GM12874 (cell line): ENCODE measurements around the gene NME4.

Experiments used
- TF ChIP-seq, protein P1 (sequence below): IDR thresholded peaks from 2 replicates; pipeline ENCODE4 v1.5.1; 2011; ENCODE audit warnings: low read depth, mild to moderate bottlenecking, control low read depth, low read length, moderate library complexity; ENCODE audit not compliant: insufficient read depth

NME4 gene

DNA sequence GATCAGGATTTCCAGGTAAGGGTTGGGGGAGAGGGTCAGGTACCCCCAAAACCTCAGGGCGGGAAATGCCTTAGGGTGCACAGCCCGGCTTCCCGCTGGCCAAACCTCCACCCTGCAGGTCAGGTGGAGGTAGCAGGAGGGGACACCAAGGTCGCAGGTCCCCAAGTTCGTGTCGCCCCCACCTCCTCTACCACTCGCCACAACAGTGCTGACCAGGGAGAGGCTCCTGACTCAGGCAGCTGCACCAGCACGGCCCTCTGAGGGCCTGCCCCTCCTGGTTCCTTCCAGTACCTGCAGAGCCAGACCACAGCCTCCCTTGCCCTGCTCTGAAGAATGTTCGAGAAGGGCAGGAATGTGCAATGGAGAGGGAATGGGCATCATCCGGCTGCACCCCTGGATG, 30.5 kb upstream of the NME4 start:
- TF ChIP-seq, protein P1, sequence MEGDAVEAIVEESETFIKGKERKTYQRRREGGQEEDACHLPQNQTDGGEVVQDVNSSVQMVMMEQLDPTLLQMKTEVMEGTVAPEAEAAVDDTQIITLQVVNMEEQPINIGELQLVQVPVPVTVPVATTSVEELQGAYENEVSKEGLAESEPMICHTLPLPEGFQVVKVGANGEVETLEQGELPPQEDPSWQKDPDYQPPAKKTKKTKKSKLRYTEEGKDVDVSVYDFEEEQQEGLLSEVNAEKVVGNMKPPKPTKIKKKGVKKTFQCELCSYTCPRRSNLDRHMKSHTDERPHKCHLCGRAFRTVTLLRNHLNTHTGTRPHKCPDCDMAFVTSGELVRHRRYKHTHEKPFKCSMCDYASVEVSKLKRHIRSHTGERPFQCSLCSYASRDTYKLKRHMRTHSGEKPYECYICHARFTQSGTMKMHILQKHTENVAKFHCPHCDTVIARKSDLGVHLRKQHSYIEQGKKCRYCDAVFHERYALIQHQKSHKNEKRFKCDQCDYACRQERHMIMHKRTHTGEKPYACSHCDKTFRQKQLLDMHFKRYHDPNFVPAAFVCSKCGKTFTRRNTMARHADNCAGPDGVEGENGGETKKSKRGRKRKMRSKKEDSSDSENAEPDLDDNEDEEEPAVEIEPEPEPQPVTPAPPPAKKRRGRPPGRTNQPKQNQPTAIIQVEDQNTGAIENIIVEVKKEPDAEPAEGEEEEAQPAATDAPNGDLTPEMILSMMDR, result no peak

DNA sequence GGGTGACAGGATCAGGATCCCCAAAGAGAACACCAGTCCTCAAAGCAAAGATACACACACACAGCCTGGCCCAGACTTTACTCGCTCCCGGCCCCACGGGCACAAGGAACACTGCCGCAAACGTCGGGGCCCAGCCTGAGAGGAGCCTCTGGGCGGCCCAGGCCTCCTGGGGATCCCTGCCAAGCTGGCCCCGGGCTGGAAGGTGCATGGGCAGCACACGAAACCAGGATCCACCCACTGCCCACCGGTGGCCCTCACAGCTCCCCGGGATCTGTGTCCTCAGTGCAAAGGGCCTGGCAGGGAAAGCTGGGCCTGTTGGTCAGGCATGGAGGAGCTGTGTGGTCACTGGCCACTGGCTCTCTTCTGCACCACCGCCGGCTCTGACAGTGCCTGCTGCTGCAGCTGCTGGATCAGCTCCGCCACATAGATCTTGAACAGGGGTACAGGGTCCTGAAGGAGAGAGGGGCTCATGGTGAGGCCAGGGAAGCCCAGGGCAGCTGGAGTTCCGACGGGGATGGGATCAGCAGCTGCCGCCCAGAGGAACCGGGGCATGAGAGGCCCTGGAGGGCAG, 29.6 kb upstream of the NME4 start:
- TF ChIP-seq, protein P1, result no peak

DNA sequence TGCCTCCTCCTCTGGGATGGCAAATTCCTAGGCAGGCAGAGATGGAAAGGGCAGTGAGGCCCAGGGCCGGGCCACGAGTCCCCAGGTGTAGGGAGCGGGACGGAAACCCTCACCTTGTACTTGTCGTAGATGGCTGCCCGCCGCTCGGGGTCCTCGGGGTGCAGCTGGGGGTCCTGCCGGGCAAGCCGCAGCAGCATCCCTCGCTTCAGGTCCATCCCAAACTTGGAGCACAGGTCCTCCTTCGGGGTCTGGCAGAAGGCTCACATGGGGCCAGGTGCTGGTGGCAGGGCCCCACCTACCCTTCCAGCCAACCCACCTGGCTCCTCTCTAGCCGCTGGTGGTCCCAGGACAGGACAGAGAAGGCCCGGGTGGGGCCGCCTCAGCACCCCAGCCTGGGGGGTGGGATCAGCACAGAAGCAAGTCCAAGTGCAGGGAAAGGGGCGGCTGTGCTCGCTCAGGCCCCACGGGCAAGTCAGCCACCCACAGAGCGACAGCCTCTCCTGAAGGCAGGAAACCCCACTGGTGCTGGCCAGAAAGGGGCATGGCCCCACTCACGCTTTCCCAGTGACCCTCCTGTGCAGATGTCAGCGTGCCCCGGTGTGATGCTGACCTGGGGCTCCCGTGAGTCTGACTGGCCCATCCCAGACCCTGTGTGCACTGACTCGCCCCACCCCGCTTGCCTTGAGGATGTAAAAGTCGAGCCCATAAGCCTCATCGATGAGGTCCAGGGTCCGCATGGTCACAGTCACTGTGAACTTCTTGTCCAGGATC, 28.4 kb upstream of the NME4 start:
- TF ChIP-seq, protein P1, result no peak

DNA sequence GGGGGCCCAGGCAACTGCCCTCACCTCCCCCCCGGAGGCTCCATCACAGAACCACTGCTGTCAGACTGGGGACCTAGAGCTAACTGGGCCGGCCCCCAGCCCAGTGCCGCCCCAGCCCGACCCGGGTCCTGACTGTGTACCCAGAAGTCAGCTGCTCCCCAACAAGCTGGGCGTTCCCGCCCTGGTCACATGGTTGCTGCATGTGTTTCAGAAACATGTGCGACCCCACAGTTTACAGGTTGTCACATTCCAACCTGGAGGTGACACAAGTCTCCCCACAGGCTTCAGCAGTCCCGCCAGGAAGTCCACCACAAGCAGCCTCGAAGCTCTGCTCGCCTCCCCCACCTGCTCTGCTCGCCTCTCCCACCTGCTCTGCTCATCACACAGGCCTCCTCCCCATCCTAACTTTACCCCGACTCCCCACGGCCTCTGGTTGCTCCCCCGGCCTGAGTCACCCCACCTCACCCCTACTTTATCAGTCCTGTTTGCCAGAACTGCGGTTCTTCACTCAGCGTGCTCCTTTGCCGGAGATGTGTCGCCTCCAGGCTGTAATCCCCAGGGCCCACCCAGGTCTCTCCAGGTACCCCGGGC, 27.6 kb upstream of the NME4 start:
- TF ChIP-seq, protein P1, result no peak

DNA sequence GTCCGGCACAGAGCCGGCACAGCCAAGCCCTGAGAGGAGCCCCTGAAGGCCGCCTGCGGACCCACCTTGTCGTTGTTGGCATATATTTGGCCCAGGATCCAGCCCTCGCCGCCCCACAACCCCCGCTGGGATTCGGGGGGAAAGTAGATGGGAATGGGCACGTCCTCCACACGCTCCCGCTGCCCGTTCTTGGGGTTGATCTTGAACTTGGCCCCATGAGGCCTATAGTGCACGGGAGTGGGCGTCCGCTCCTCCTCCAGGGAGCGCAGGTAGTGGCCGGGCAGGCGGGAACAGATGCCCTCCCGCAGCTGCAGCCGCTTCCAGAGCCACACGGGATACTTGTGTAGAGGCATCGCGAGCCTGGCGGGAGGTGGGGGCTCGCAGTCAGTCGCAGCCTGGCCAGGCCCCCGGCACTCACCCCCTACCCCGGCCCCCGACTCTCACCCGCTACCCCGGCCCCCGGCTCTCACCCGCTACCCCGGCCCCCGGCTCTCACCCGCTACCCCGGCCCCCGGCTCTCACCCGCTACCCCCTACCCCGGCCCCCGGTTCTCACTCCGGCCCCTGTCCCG, 27.0 kb upstream of the NME4 start:
- TF ChIP-seq, protein P1, result no peak

DNA sequence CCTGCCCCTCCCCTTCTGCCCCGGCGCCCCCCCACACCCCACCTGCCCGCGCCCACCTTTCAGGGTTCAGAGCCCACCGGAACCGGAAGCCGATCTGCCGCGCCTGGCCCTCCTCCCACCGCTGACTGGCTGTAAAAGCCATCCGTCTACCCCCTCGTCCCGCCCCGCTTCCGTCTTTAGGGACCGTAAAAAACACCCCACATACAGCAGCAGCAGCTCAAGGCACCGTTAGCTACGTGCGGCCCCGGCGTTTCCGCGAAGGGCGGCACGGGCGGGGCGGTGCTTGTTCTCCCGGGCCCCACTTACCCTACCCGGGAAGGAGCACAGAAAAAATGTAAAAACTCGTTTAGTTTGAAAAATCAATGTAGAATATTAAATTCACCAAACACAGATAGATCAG, 26.6 kb upstream of the NME4 start, which contains the start of gene MRPL28:
MRPL28 (minus strand) TSS at position 96 of the 400 bp plus-strand sequence. CDS start 320 bp downstream, outside the sequence.
- TF ChIP-seq, protein P1, result no peak

DNA sequence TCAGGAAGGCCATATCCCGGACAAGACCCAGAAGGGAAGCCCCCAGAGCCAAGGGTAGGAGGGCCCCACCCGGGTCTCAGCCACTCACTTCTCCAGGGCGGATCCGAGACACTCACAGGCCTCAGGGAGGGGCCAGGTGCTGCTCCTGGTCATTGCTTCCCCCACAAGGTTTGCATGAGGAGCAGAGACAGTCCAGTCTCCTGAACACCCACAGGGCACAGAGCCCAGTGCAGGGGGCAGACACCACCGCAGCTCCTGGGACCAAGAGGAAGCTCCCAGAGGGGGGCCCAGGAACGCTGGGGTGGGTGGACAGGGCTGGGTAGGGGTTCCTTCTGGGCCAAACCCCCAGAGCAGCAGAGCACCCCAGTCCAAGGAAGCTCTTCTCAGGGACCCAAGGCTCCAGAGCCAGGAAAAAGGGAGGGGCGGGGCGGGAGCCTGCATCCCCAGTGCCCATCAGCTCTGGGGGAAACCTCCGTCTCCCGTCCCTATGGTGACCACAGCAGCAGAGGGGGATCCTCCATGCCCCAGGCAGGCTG, 26.0 kb upstream of the NME4 start:
- TF ChIP-seq, protein P1, result no peak
